HG03558 (cell line): Measurements from ENCODE around the gene PCDHB10.
"Not testable (repeated sequence)": the region's sequence is repeated elsewhere in the genome, so short reads cannot be mapped to it uniquely, and the experiment has no call there.

Source experiments
- ATAC-seq: cut with Tn5 transposase; IDR thresholded peaks from one replicate; pipeline ENCODE4 v1.9.1; 2021; ENCODE audit warnings: moderate number of reproducible peaks; ENCODE audit not compliant: unreplicated experiment; ENCODE audit errors: extremely low read depth

The PCDHB10 gene

GRCh38 chr5:141192110-141192725, at the start of gene PCDHB10:
PCDHB10 (plus strand) TSS chr5:141192353; CDS start chr5:141192553, 200 bp downstream.
- ATAC-seq, result no peak

- no peak for ATAC-seq
These were observed 42.3 kb upstream of the PCDHB10 start, which contains the start of gene PCDHB6 for GRCh38 chr5:141149812-141150211. PCDHB6 (plus strand) TSS chr5:141150057; CDS start chr5:141150258, 201 bp downstream.

GRCh38 chr5:141150224-141150992, 41.7 kb upstream of the PCDHB10 start:
- ATAC-seq, result no peak

- ATAC-seq, result no peak
These were observed 41.2 kb upstream of the PCDHB10 start for GRCh38 chr5:141150993-141151325.

DNA sequence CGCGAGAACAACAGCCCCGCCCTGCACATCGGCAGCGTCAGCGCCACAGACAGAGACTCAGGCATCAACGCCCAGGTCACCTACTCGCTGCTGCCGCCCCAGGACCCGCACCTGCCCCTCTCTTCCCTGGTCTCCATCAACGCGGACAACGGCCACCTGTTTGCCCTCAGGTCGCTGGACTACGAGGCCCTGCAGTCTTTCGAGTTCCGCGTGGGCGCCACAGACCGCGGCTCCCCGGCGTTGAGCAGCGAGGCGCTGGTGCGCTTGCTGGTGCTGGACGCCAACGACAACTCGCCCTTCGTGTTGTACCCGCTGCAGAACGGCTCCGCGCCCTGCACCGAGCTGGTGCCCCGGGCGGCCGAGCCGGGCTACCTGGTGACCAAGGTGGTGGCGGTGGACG, 40.5 kb upstream of the PCDHB10 start:
- ATAC-seq, result not testable (repeated sequence)

DNA sequence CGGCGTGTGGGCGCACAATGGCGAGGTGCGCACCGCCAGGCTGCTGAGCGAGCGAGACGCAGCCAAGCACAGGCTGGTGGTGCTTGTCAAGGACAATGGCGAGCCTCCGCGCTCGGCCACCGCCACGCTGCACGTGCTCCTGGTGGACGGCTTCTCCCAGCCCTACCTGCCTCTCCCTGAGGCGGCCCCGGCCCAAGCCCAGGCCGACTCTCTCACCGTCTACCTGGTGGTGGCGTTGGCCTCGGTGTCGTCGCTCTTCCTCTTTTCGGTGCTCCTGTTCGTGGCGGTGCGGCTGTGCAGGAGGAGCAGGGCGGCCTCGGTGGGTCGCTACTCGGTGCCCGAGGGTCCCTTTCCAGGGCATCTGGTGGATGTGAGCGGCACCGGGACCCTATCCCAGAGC, 40.1 kb upstream of the PCDHB10 start:
- ATAC-seq, result not testable (repeated sequence)

DNA sequence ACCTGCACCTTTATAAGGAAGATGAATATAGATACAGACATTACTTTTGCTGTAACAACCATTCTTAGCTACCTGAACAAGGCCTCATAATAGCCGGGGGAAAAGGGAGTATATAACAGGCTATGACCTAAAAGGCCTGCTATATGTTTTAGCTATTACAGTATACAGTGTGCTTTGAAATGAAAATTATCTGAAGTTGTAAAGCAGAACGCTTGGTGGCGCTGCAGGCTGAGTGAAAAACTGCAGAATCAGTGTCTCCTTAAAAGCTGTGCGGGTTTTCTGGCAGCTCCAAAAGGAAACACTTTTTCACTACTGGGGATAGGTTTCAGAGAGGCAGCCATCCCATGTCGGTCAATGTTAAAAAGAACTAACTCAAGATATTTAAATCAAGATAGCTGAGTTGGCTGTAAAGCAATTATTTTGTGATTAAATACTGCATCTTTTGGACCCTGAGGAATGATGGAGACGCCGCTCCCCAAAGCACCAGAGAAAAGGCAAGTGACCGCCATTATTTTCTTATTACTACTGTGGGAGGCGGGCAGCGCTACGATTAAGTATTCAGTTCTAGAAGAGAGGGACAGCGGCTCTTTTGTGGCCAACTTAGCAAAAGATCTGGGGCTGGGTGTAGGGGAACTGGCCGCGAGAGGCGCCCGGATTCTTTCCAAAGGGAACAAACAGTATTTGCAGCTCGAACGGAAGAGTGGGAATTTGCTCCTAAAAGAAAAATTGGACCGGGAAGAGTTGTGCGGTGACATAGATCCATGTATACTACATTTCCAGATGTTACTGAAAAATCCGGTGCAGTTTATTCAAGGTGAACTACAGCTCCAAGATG, 36.4 kb upstream of the PCDHB10 start:
- ATAC-seq, result no peak

GRCh38 chr5:141157356-141157755, 34.8 kb upstream of the PCDHB10 start:
- not testable (repeated sequence) for ATAC-seq

DNA sequence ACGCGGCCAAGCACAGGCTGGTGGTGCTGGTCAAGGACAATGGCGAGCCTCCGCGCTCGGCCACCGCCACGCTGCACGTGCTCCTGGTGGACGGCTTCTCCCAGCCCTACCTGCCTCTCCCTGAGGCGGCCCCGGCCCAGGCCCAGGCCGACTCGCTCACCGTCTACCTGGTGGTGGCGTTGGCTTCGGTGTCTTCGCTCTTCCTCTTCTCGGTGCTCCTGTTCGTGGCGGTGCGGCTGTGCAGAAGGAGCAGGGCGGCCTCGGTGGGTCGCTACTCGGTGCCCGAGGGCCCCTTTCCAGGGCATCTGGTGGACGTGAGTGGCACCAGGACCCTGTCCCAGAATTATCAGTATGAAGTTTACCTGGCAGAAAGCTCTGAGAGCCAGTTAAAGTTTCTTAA, 34.3 kb upstream of the PCDHB10 start:
- ATAC-seq, result not testable (repeated sequence)

DNA sequence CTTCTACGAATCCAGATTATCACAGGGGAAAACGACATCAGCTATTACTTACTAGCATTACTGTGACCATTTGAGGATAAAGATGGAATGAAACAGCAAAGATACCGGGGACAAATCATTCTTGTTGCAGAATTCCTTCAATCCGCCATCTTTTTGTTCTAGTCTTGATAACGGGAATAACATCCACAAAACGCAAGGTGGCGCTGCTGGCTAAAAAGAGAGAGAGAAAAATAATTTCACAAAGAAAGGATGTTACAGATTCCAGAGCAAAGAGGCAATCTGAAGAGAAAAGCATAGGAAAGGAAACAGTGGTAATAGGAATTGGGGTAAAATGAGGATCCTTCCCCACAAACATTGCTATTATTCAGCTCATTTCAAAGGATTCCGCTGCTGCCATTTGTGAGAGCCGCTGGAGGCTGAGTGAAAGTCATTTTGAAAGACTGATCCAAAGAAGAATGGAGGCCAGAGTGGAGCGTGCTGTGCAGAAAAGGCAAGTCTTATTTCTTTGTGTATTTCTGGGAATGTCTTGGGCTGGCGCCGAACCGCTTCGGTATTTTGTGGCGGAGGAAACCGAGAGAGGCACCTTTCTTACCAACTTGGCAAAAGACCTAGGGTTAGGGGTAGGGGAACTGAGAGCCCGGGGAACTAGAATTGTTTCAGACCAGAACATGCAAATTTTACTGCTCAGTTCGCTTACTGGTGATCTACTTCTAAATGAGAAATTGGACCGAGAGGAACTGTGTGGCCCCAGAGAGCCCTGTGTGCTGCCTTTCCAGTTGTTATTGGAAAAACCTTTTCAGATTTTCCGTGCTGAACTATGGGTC, 19.6 kb upstream of the PCDHB10 start, which contains the start of gene PCDHB7:
PCDHB7 (plus strand) TSS at position 264 of the 824 bp plus-strand sequence; CDS start at position 456, 192 bp downstream.
- no peak for ATAC-seq

- ATAC-seq, result not testable (repeated sequence)
These were observed 17.7 kb upstream of the PCDHB10 start for GRCh38 chr5:141174291-141175104.

DNA sequence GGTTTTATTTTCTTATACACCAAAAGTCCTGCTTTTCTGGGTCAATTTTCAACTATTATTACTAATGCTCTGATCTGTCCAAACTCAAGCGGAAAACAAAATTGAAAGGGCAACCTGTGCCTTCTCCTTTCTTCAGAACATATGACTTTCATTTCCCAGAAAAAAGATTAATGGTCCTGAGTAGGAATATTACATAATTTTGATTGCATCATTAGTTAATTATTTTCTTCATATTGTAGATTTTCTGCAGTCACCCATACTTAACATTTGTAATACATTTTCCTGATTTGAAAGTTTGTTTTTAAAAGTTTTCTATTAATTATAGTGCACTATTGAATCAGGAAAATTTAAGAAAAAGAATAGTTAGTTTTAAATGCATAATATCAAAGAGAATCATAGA, 16.2 kb upstream of the PCDHB10 start:
- ATAC-seq, result no peak

- not testable (repeated sequence) for ATAC-seq
These were observed 14.5 kb upstream of the PCDHB10 start, which contains the start of gene PCDHB8 for GRCh38 chr5:141177577-141178191. PCDHB8 (plus strand) TSS chr5:141177790; CDS start chr5:141178035, 245 bp downstream.

DNA sequence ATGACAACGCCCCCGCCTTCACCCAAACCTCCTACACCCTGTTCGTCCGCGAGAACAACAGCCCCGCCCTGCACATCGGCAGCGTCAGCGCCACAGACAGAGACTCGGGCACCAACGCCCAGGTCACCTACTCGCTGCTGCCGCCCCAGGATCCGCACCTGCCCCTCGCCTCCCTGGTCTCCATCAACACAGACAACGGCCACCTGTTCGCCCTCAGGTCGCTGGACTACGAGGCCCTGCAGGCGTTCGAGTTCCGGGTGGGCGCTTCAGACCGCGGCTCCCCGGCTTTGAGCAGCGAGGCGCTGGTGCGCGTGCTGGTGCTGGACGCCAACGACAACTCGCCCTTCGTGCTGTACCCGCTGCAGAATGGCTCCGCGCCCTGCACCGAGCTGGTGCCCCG, 12.8 kb upstream of the PCDHB10 start:
- not testable (repeated sequence) for ATAC-seq

- ATAC-seq, result not testable (repeated sequence)
These were observed 12.3 kb upstream of the PCDHB10 start for GRCh38 chr5:141179876-141180275.

GRCh38 chr5:141180313-141180712, 11.8 kb upstream of the PCDHB10 start:
- no peak for ATAC-seq

GRCh38 chr5:141182248-141182647, 9.9 kb upstream of the PCDHB10 start, which contains the start of gene PCDHB16:
PCDHB16 (plus strand) TSS chr5:141182387; CDS start chr5:141182560, 173 bp downstream.
- ATAC-seq, result no peak

- ATAC-seq, result not testable (repeated sequence)
These were observed 7.9 kb upstream of the PCDHB10 start for GRCh38 chr5:141184117-141184855.
